Suprapubic skin (tissue), 4 donors: Measurements from ENCODE around the gene C17orf75. TPM values are rescaled to one million over a fixed set of nuclear protein-coding genes. Genes with fewer than 3 reads are reported as not detected.

Experiments
- DNase-seq, 2 donors: peaks; one replicate each; pipeline ENCODE4 v3.0.0-alpha.2; 2019; ENCODE audit warnings: low spot score in 2 of 2
- H3K27ac ChIP-seq: fragments of 200-600 bp; sonication (generic); one replicate; pipeline ENCODE4 v1.5.1; 2019
- H3K27me3 ChIP-seq: fragments of 200-600 bp; sonication (generic); one replicate; pipeline ENCODE4 v1.5.1; 2019
- H3K36me3 ChIP-seq: fragments of 200-600 bp; sonication (generic); one replicate; pipeline ENCODE4 v1.5.1; 2019
- H3K4me1 ChIP-seq: fragments of 200-600 bp; sonication (generic); one replicate; pipeline ENCODE4 v1.5.1; 2019
- H3K4me3 ChIP-seq: fragments of 200-600 bp; sonication (generic); one replicate; pipeline ENCODE4 v1.5.1; 2019; ENCODE audit warnings: mild to moderate bottlenecking
- H3K9me3 ChIP-seq: fragments of 200-600 bp; sonication (generic); one replicate; pipeline ENCODE4 v1.5.1; 2019
- EP300 ChIP-seq: sonication (generic); formaldehyde crosslinking; IDR thresholded peaks from one replicate; pipeline ENCODE4 v1.6.1; 2017; ENCODE audit warnings: antibody characterized with exemption
- POLR2A ChIP-seq, 2 donors: fragments of 450-650 bp; IDR thresholded peaks; one replicate each; pipeline ENCODE4 v1.6.1; 2017; ENCODE audit warnings: antibody characterized with exemption in 2 of 2, mild to moderate bottlenecking in 2 of 2, moderate library complexity in 2 of 2
- POLR2AphosphoS5 ChIP-seq, 3 donors: sonication (generic); formaldehyde crosslinking; IDR thresholded peaks; one replicate each; pipeline ENCODE4 v1.6.1; 2017; ENCODE audit warnings: antibody characterized with exemption in 3 of 3
- WGBS: methylation state at CpG from one replicate; pipeline ENCODE4 v1.1.5; 2018; 5-methylcytosine and 5-hydroxymethylcytosine counted together
- total RNA-seq, 4 donors: library from RNA; depleted of rRNA; stranded (reverse); fragments of >200 nt; gene quantifications; one replicate each; pipeline ENCODE4 v1.1.0, GENCODE V29; 2016
- TF ChIP-seq, protein P1 (sequence below), 2 donors: fragments of 200-600 bp in 1 of 2; fragments of 450-650 bp in 1 of 2; sonication (generic) in 1 of 2; IDR thresholded peaks; one replicate each; pipeline ENCODE4 v1.5.1; 2016 to 2019; ENCODE audit warnings: antibody characterized with exemption in 2 of 2, mild to moderate bottlenecking in 1 of 2, moderate library complexity in 1 of 2

C17orf75 gene
- total RNA-seq, 4 donors from 2014 or later: 4.1 to 12.4 (median 8.3) TPM

DNA sequence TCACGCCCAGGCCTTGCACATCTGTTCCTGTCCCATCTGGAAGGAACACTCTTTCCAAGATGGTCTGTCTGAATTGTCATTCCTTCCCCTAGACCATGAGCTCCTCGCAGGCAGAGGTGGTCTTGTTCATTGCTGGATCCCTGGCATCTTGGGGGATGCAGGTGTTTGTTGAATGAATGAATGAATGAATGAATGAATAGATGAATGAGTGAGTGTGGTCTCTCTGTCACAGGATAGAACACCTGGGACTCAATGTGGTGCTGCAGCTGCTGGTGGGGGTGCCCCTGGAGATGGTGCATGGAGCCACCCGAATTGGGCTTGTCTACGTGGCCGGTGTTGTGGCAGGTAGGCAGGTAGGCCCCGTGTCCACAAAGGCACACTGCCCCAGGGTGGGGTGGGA is 44.1 kb downstream of the C17orf75 start:
- TF ChIP-seq POLR2AphosphoS5 (IDR thresholded peaks at IDR 0.05): no peak
- TF ChIP-seq POLR2A (IDR thresholded peaks at IDR 0.05): no peak
- TF ChIP-seq, protein P1, sequence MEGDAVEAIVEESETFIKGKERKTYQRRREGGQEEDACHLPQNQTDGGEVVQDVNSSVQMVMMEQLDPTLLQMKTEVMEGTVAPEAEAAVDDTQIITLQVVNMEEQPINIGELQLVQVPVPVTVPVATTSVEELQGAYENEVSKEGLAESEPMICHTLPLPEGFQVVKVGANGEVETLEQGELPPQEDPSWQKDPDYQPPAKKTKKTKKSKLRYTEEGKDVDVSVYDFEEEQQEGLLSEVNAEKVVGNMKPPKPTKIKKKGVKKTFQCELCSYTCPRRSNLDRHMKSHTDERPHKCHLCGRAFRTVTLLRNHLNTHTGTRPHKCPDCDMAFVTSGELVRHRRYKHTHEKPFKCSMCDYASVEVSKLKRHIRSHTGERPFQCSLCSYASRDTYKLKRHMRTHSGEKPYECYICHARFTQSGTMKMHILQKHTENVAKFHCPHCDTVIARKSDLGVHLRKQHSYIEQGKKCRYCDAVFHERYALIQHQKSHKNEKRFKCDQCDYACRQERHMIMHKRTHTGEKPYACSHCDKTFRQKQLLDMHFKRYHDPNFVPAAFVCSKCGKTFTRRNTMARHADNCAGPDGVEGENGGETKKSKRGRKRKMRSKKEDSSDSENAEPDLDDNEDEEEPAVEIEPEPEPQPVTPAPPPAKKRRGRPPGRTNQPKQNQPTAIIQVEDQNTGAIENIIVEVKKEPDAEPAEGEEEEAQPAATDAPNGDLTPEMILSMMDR (IDR thresholded peaks at IDR 0.05): no peak
- TF ChIP-seq EP300: no peak
- WGBS: 88% methylated on average over 3 of the region's 6 CpGs
- no peaks in the 10 kb centered on the region for H3K36me3 ChIP-seq
- H3K27me3 ChIP-seq: no peaks in the 10 kb centered on the region
- H3K27ac ChIP-seq: no peak overlapping the region
- no peaks in the 10 kb centered on the region for H3K4me1 ChIP-seq
- no peak overlapping the region for H3K4me3 ChIP-seq
- no peak for DNase-seq
- H3K9me3 ChIP-seq: no peaks in the 10 kb centered on the region

DNA sequence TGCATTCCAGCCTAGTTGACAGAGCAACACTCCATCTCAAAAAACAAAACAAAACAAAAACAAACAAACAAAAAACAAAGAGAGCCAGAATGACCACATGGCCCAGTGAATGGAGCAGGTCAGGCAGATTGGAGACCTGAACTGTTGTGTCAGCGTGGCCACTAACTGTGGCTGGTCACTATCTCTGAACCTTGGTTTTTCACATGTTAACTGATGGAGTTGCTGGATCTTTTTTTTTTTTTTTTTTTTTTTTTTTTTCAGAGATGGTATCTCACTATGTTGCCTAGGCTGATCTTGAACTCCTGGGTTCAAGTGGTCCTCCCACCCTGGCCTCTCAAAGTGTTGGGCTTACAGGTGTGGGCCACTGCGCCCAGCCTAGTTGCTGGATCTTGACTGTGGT is 44.5 kb downstream of the C17orf75 start:
- no peaks in the 10 kb centered on the region for H3K27me3 ChIP-seq
- H3K9me3 ChIP-seq: no peaks in the 10 kb centered on the region
- H3K27ac ChIP-seq: no peak overlapping the region
- H3K4me1 ChIP-seq: no peaks in the 10 kb centered on the region
- H3K4me3 ChIP-seq: no peak overlapping the region
- H3K36me3 ChIP-seq: no peaks in the 10 kb centered on the region
- TF ChIP-seq POLR2A (IDR thresholded peaks at IDR 0.05): no peak
- TF ChIP-seq POLR2AphosphoS5 (IDR thresholded peaks at IDR 0.05): no peak
- TF ChIP-seq, protein P1 (IDR thresholded peaks at IDR 0.05): no peak
- no peak for TF ChIP-seq EP300
- no peak for DNase-seq
- 82% methylated on average over 2 of the region's 2 CpGs for WGBS

DNA sequence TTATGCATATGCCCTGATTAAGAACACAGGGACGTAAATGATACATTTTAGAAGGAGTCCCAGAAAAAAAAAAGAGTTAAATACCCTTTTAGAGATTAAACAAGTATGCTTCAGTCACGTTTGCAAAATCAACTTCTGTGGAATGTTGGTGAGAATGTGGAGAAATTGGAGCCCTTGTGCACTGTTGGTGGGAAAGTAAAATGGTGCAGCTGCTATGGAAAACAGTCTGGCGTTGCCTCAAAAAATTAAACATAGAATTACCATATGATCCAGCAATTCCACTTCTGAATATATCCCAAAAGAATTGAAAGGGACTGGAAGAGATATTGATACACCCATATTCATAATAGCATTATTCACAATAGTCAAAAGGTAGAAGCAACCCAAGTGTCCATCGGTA is 49.9 kb downstream of the C17orf75 start:
- H3K27ac ChIP-seq: no peak overlapping the region
- H3K36me3 ChIP-seq: no peaks in the 10 kb centered on the region
- H3K27me3 ChIP-seq: no peaks in the 10 kb centered on the region
- no peaks in the 10 kb centered on the region for H3K9me3 ChIP-seq
- TF ChIP-seq POLR2A (IDR thresholded peaks at IDR 0.05) (no peak), EP300 (no peak), POLR2AphosphoS5 (IDR thresholded peaks at IDR 0.05) (no peak)
- TF ChIP-seq, protein P1 (IDR thresholded peaks at IDR 0.05): no peak
- no peak overlapping the region for H3K4me3 ChIP-seq
- 70% methylated on average over 4 of the region's 4 CpGs for WGBS
- no peaks in the 10 kb centered on the region for H3K4me1 ChIP-seq
- DNase-seq: no peak

GRCh38 chr17:32289471-32290070 is 52.4 kb downstream of the C17orf75 start:
- Histone ChIP-seq H3K4me3 (no peak overlapping the region), H3K4me1 (no peaks in the 10 kb centered on the region), H3K9me3 (no peaks in the 10 kb centered on the region), H3K27me3 (peaks cover 2% of the 10 kb centered on the region), H3K36me3 (no peaks in the 10 kb centered on the region), H3K27ac (no peak overlapping the region)
- no peak for DNase-seq
- TF ChIP-seq, protein P1 (IDR thresholded peaks at IDR 0.05): no peak
- no peak for TF ChIP-seq EP300
- no peak for TF ChIP-seq POLR2A (IDR thresholded peaks at IDR 0.05)
- TF ChIP-seq POLR2AphosphoS5 (IDR thresholded peaks at IDR 0.05): no peak
- 83% methylated on average over 9 of the region's 9 CpGs for WGBS

- TF ChIP-seq EP300 (no peak), POLR2A (IDR thresholded peaks at IDR 0.05) (no peak), POLR2AphosphoS5 (IDR thresholded peaks at IDR 0.05) (no peak)
- TF ChIP-seq, protein P1 (IDR thresholded peaks at IDR 0.05): no peak
- H3K4me3 ChIP-seq: no peak overlapping the region
- peaks cover 4% of the 10 kb centered on the region for H3K27me3 ChIP-seq
- no peaks in the 10 kb centered on the region for H3K36me3 ChIP-seq
- WGBS: 83% methylated on average over 10 of the region's 11 CpGs
- DNase-seq: no peak
- no peak overlapping the region for H3K27ac ChIP-seq
- no peaks in the 10 kb centered on the region for H3K9me3 ChIP-seq
- H3K4me1 ChIP-seq: no peaks in the 10 kb centered on the region
Measured at GRCh38 chr17:32288615-32289014, 53.4 kb downstream of the C17orf75 start.
